ENCODE measurements around the gene FYB1.
A peak's percentile ranks its signal among the peaks of the same experiment; 100 is the strongest.

FYB1 gene

GRCh38 chr5:39116344-39117170 lies 102.8 kb downstream of the FYB1 start:
- peak in 1 of 5 experiments; percentile 32 for DNase-seq

DNA sequence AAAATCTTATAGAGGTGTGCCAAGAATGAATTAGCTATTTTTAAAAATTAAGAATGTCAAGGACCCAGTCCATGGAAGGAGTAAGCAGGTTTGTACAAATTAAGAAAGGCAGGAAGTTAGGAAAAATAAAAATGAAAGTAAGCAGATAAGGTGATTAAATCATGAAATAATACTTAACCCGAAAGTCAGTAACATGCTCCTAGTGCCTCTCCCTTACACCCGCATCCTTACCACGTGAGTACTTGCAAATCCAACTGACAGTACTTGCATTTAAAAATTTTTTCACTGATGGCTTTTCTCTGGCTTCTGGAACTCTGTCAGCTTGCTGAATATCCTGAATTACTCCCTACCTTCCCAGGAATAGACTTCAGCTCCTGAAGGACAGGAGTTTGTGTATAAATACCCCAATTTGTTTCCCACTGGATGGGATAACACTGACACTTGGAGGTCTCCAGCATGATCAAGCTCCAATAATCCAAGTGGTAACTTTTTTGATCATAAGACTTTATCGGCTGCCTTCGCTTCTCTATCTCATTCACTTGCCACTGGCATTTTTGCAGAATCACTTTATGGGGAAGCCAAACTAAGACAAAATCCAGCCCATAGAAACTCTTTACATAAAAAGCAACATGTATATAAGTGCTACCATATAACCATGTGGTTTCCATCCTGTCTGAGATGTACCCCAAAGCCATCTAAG lies 103.6 kb downstream of the FYB1 start:
- no peak for DNase-seq

GRCh38 chr5:39114155-39114554 lies 105.2 kb downstream of the FYB1 start:
- no peak for DNase-seq

DNA sequence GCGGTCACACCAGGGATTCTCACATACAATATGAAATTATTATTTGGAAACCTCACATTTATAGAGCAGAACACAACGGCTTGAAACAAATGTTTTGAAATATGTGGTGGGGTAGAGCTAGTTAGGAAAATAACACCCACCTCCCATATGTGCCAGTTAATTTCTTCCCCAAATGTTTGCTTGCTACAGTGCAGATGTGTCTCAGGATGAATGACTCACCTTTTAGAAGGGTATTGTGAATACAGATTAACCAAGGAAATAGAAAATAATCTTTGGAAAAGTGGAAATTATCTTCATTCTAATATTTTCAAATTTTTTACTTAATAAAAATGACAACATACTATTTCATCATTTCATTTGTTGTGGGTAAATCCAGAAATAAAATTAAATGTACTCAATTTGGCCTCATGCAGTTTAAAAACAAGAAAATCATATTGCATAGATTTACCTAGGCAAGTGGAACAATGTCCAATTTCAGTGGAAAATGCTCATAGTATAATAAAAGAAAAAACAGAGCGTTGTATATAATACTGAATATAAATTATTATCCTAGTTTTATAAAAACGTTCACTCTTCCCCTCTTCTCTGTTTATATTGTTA lies 105.9 kb downstream of the FYB1 start:
- no peak for DNase-seq

GRCh38 chr5:39109606-39110005 lies 109.8 kb downstream of the FYB1 start:
- no peak for DNase-seq

- DNase-seq = no peak
Measured at GRCh38 chr5:39108987-39109386, 110.4 kb downstream of the FYB1 start.

GRCh38 chr5:39107350-39107749 lies 112.0 kb downstream of the FYB1 start:
- DNase-seq = no peak

DNA sequence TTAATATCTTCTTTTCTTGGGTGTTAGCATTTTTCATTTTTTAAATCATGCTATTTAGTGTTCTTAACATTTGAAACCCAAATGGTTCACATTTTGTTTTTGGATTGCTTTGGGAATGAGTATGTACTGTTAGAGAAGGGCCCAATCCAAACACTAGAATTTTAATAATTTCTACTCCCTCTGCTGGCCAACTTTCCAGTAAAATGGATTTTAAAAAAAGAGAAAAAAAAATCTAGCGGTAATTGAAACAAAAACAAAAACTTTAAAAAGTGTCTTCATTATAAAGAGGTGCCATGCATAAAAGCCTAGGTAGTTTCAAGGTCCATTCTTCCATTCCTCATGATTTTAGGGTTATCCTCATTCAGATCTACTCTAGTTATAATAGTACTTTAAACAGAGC lies 113.0 kb downstream of the FYB1 start:
- DNase-seq = no peak

DNA sequence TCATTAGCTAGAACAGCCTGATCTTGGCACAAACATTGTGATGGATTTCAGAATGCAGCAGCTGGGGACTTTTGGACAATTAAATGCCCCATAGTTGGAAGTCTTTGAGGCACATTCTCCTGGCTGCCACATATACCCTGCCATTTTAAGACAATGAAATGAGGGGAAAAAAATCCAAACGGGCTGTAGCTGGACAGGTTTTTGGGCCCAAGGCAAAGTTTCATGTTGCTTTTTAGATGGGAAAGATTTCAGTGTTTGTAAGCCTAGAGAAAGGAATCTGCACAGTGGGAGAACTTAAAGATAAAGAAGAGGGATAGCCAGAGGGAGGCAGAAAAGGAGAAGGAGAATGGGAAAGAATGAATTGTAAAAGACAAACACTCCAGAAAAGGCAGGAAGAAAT lies 115.1 kb downstream of the FYB1 start:
- DNase-seq = no peak

GRCh38 chr5:39102684-39103155 lies 116.6 kb downstream of the FYB1 start:
- no peak for DNase-seq

DNA sequence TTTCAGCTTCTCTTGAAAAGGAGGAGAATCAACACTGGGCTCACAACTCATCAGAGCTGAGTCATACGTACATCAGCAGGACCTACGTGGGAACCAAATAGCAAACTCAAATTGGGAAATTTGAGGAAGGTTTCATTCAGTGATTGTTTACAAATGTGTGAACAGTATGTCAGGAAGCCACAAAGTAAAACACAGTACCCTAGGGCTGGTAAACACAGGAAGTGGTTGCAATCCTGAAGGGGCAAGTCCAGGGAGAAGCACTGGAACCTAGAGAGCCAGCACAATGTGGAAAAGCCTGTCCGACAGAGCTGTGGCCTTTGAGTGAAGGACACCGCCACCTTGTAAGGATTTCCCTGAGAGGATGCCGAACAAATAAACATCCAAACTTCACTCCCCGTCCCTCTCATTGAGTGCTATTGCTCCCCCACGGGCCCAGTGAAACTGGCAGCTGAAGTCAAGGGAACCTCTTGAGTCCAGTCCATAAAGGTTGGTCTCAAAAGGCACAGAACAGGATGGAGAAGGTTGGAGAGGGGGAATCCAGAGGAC lies 118.4 kb downstream of the FYB1 start:
- peak in 1 of 5 experiments; percentile 23 for DNase-seq

DNA sequence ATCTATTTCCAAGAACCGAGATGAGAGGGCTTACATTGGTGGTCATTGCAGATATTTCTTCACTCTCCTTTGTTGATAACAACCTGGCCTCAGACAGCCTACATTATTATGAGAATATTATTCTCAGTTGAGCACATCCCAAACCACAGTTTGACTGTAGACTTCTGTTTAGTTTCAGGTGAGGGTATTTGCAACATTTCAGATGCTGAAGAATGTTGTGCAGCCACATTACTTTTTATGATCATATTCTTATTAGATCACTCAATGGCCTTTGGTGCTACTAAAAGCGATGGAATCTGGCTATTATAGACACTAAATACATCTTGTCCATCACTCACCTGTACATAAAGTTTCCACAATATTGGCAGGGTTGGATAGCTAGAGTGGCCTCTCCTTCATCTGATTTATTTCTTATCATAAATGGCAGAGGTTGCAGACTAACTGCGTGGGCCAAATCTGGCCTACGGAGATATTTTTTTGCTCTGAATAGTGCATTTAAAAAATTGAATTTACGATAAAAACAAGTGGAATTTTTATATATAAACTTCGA lies 119.0 kb downstream of the FYB1 start:
- no peak for DNase-seq

DNA sequence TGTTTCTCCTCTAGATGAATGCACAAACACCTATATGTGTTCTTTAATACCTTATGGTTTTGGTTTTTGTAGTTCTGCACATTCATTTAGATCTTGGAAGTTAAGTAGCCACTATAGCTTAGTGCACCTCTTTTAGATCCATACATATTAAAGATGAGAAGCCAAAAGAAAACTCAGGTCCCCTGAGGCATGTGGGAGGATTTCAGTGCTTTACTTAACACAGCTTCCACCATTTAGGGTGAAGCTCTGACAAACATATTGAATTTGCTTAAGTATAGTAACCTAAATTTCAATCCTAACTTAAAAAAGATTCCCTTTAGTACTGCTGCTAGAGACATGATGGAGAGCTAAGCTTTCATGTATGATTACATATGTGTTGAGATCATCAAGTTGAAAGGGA lies 119.5 kb downstream of the FYB1 start:
- DNase-seq = no peak

DNA sequence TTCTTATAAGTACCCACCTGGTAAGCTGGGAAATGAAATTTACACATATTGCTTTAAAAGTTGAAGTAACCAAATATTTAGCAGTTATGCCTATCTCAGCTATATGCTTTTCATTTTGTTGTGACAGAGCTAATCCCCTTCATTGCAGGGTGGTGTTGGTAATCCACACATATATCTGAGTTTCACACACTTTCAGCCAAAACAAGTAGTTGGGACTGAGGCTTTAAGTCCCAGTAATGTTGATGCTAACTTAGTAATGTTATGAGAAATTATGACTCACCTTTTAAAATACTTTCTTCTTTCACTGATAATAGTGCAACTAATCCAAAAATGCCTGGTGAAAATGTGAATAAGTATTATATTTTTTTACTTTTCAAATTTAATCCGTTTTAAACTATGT lies 126.0 kb downstream of the FYB1 start:
- DNase-seq = no peak

DNA sequence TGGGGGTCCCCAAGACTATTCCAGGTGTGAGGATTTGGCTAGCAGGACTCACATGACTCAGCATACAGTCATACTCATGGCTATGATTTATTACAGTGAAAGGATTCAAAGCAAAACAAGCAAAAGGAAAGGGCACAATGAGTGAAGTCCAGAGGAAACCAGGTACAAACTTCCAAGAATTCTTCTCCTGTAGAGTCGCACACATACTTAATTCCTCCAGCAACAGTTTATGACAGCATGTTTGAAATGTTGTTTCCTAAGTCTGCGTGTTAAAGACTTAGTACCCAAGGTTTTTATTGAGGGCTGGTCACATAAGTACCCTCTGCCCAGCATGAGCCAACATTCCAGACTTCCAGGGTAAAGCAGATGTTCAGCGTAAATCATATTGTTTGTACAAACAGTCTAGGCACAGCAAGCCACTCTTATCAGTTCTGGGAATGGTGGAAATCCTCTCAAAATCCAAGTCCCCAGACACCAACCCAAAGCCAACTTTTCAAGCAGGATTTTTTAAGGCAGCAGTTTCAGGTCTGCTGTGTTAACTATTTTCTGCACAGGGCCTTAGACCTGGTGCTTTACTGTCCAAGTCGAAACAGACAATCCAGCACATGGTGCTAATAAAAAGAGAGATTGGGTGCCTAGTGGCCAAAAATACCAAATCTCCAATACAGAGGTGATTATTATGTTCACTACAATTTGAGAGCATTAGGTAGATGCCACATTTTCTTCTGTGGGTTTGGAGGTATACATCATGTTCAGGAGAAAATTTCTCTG lies 126.6 kb downstream of the FYB1 start:
- DNase-seq = no peak

- DNase-seq = no peak
Measured at GRCh38 chr5:39091940-39092580, 127.3 kb downstream of the FYB1 start.

GRCh38 chr5:39083968-39084367 lies 135.4 kb downstream of the FYB1 start:
- no peak for DNase-seq

DNA sequence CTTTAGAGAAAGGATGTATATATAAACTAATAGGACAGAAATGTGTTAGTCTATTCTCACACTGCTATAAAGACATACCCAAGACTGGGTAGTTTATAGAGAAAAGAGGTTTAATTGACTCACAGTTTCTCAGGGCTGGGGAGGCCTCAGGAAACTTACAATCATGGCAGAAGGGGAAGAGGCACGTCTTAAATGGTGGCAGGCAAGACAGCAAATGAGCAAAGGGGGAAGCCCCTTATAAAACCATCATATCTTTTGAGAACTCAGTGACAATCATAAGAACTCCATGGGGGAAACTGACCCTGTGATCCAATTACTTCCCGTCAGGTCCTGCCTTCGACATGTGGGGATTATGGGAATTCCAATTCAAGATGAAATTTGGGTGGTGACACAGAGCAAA lies 136.4 kb downstream of the FYB1 start:
- no peak for DNase-seq

DNA sequence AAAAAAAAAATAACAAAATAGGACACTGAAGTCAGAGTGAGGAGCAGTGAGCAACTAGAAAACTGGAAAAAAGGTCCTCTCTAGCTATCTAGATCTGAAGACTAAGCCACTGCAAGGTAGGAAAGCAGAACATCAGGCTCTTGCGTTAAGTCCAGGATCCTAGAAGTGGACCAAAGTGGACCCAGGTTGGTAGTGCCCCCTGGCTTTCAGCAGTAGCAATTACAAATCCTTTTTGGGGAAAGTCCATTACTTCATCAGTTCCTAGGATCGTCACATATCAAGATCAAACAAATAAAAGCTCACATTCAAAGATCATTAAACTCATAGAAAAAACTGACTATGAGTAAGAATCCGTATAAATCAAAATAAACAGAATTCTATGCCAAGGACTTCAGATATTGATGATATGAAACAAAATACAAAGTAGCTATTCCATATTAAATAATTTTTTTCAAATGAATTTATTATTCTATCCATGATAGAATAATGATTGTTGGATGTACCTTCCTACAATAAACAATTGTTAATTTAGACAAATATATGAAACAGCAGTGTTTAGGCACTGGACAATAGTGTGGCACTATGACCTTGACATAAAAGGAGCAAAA lies 138.7 kb downstream of the FYB1 start:
- peak in 2 of 5 experiments; percentile 14 to 60 for DNase-seq

GRCh38 chr5:39080168-39080567 lies 139.2 kb downstream of the FYB1 start:
- DNase-seq = no peak

DNA sequence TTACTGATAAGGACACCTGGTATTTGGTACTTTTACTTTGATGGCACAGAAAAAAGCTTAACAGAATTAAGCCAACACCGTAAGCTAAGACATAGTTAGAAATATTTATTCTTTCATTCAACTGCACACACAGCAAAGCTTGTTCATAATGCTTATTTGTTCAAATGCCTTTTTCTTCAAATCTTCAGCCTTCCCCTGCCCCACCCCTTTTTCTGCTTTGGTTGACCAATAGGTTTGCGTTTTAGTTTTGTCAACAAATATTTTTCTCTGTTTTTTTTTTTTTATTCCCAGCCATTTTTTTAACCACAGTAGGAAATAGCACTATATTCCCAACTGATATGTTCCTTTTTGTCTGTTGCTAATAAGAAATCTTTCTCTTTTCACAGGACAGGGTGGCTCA lies 140.2 kb downstream of the FYB1 start:
- no peak for DNase-seq
